ENCODE results near the gene MAST4.

MAST4 gene

GRCh38 chr5:66642538-66642937, 46.3 kb downstream of the MAST4 start:
- Histone ChIP-seq H3K4me1 (ENCODE audit: control insufficient read depth, low read length) (no peaks in the 10 kb centered on the region), H3K27me3 (ENCODE audit: control insufficient read depth, low read length) (no peaks in the 10 kb centered on the region), H3K9me2 (replicated peaks; ENCODE audit: control insufficient read depth, low read length) (no peaks in the 10 kb centered on the region), H3K79me2 (ENCODE audit: control insufficient read depth, low read length) (no peaks in the 10 kb centered on the region), H3K4me2 (ENCODE audit: low read length) (no peak overlapping the region), H3K9me3 (ENCODE audit: control insufficient read depth, insufficient read depth, low read length) (no peaks in the 10 kb centered on the region), H3K27ac (ENCODE audit: low read depth, low read length) (no peak overlapping the region), H3K4me3 (ENCODE audit: low read length) (no peak overlapping the region), H3F3A (ENCODE audit: control insufficient read depth, insufficient read depth) (no peaks in the 10 kb centered on the region), H3K36me3 (ENCODE audit: control insufficient read depth, low read length) (no peaks in the 10 kb centered on the region), H4K20me1 (ENCODE audit: control insufficient read depth, insufficient read depth, low read depth, low read length) (no peaks in the 10 kb centered on the region)
- TF ChIP-seq EZH2phosphoT487 (IDR thresholded peaks at IDR 0.05; ENCODE audit: borderline replicate concordance, low read length): no peak
- TF ChIP-seq CTCF (IDR thresholded peaks at IDR 0.05; ENCODE audit: low read depth, low read length, poor library complexity, severe bottlenecking): no peak

- no peak overlapping the region for H3K4me2 ChIP-seq (ENCODE audit: low read length)
These were observed 47.2 kb downstream of the MAST4 start for GRCh38 chr5:66643387-66643786.

GRCh38 chr5:66644111-66644510, 47.9 kb downstream of the MAST4 start:
- no peaks in the 10 kb centered on the region for H3F3A ChIP-seq (ENCODE audit: control insufficient read depth, insufficient read depth)
- H3K4me3 ChIP-seq (ENCODE audit: low read length): no peak overlapping the region
- H3K79me2 ChIP-seq (ENCODE audit: control insufficient read depth, low read length): no peaks in the 10 kb centered on the region
- no peaks in the 10 kb centered on the region for H3K4me1 ChIP-seq (ENCODE audit: control insufficient read depth, low read length)
- H3K36me3 ChIP-seq (ENCODE audit: control insufficient read depth, low read length): no peaks in the 10 kb centered on the region
- TF ChIP-seq EZH2phosphoT487 (IDR thresholded peaks at IDR 0.05; ENCODE audit: borderline replicate concordance, low read length) (no peak), CTCF (IDR thresholded peaks at IDR 0.05; ENCODE audit: low read depth, low read length, poor library complexity, severe bottlenecking) (no peak)
- H3K27ac ChIP-seq (ENCODE audit: low read depth, low read length): no peak overlapping the region
- H3K4me2 ChIP-seq (ENCODE audit: low read length): no peak overlapping the region
- H4K20me1 ChIP-seq (ENCODE audit: control insufficient read depth, insufficient read depth, low read depth, low read length): no peaks in the 10 kb centered on the region
- H3K9me3 ChIP-seq (ENCODE audit: control insufficient read depth, insufficient read depth, low read length): no peaks in the 10 kb centered on the region
- H3K9me2 ChIP-seq (replicated peaks; ENCODE audit: control insufficient read depth, low read length): no peaks in the 10 kb centered on the region
- H3K27me3 ChIP-seq (ENCODE audit: control insufficient read depth, low read length): no peaks in the 10 kb centered on the region

More at GRCh38 chr5:66643387-66643786, 47.2 kb downstream of the MAST4 start:
- TF ChIP-seq CTCF (IDR thresholded peaks at IDR 0.05; ENCODE audit: low read depth, low read length, poor library complexity, severe bottlenecking) (no peak), EZH2phosphoT487 (IDR thresholded peaks at IDR 0.05; ENCODE audit: borderline replicate concordance, low read length) (no peak)
- no peaks in the 10 kb centered on the region for H4K20me1 ChIP-seq (ENCODE audit: control insufficient read depth, insufficient read depth, low read depth, low read length)
- H3K27me3 ChIP-seq (ENCODE audit: control insufficient read depth, low read length): no peaks in the 10 kb centered on the region
- H3K36me3 ChIP-seq (ENCODE audit: control insufficient read depth, low read length): no peaks in the 10 kb centered on the region
- no peak overlapping the region for H3K27ac ChIP-seq (ENCODE audit: low read depth, low read length)
- no peaks in the 10 kb centered on the region for H3F3A ChIP-seq (ENCODE audit: control insufficient read depth, insufficient read depth)
- H3K4me3 ChIP-seq (ENCODE audit: low read length): no peak overlapping the region
- H3K9me2 ChIP-seq (replicated peaks; ENCODE audit: control insufficient read depth, low read length): no peaks in the 10 kb centered on the region
- no peaks in the 10 kb centered on the region for H3K79me2 ChIP-seq (ENCODE audit: control insufficient read depth, low read length)
- no peaks in the 10 kb centered on the region for H3K9me3 ChIP-seq (ENCODE audit: control insufficient read depth, insufficient read depth, low read length)
- no peaks in the 10 kb centered on the region for H3K4me1 ChIP-seq (ENCODE audit: control insufficient read depth, low read length)

GRCh38 chr5:66645039-66645438, 48.8 kb downstream of the MAST4 start:
- H3K9me3 ChIP-seq (ENCODE audit: control insufficient read depth, insufficient read depth, low read length): no peaks in the 10 kb centered on the region
- no peak overlapping the region for H3K4me2 ChIP-seq (ENCODE audit: low read length)
- no peaks in the 10 kb centered on the region for H4K20me1 ChIP-seq (ENCODE audit: control insufficient read depth, insufficient read depth, low read depth, low read length)
- no peak overlapping the region for H3K4me3 ChIP-seq (ENCODE audit: low read length)
- H3K9me2 ChIP-seq (replicated peaks; ENCODE audit: control insufficient read depth, low read length): no peaks in the 10 kb centered on the region
- H3K27ac ChIP-seq (ENCODE audit: low read depth, low read length): no peak overlapping the region
- H3K36me3 ChIP-seq (ENCODE audit: control insufficient read depth, low read length): no peaks in the 10 kb centered on the region
- H3F3A ChIP-seq (ENCODE audit: control insufficient read depth, insufficient read depth): no peaks in the 10 kb centered on the region
- H3K27me3 ChIP-seq (ENCODE audit: control insufficient read depth, low read length): no peaks in the 10 kb centered on the region
- no peaks in the 10 kb centered on the region for H3K4me1 ChIP-seq (ENCODE audit: control insufficient read depth, low read length)
- no peaks in the 10 kb centered on the region for H3K79me2 ChIP-seq (ENCODE audit: control insufficient read depth, low read length)
- TF ChIP-seq CTCF (IDR thresholded peaks at IDR 0.05; ENCODE audit: low read depth, low read length, poor library complexity, severe bottlenecking) (no peak), EZH2phosphoT487 (IDR thresholded peaks at IDR 0.05; ENCODE audit: borderline replicate concordance, low read length) (no peak)

All from DOHH2 (cell line).